Ovary (tissue), 3 donors: ENCODE measurements around the gene PDE4D.

Source experiments
- CTCF ChIP-seq, 3 donors: fragments of 450-650 bp in 2 of 3; fragments of 200-600 bp in 1 of 3; IDR thresholded peaks; one replicate each; pipeline versions ENCODE4 v1.5.1 to v1.8.0; 2016 to 2022; ENCODE audit warnings: antibody characterized with exemption in 3 of 3, mild to moderate bottlenecking in 1 of 3
- POLR2A ChIP-seq: fragments of 450-650 bp; IDR thresholded peaks from one replicate; pipeline ENCODE4 v1.6.1; 2017; ENCODE audit warnings: antibody characterized with exemption, mild to moderate bottlenecking, moderate library complexity
- donor health status: DM: no; HTN: no; CAD: no.

- TF ChIP-seq POLR2A (no peak), CTCF (IDR thresholded peaks at IDR 0.05) (no peak)
Observed at GRCh38 chr5:59332236-59332973, 561.1 kb downstream of the PDE4D start.
